Ovary (tissue), 3 donors: ENCODE data around the gene CENPL.
"Not testable (repeated sequence)": the region's sequence is repeated elsewhere in the genome, so short reads cannot be mapped to it uniquely, and the experiment has no call there.

Experiments used
- POLR2A ChIP-seq: fragments of 450-650 bp; IDR thresholded peaks from one replicate; pipeline ENCODE4 v1.6.1; 2017; ENCODE audit warnings: antibody characterized with exemption, mild to moderate bottlenecking, moderate library complexity
- TF ChIP-seq, protein P1 (sequence below), 3 donors: fragments of 450-650 bp in 2 of 3; fragments of 200-600 bp in 1 of 3; IDR thresholded peaks; one replicate each; pipeline versions ENCODE4 v1.5.1 to v1.8.0; 2016 to 2022; ENCODE audit warnings: antibody characterized with exemption in 3 of 3, mild to moderate bottlenecking in 1 of 3
- donor health status: DM: no; HTN: no; CAD: no.

DNA sequence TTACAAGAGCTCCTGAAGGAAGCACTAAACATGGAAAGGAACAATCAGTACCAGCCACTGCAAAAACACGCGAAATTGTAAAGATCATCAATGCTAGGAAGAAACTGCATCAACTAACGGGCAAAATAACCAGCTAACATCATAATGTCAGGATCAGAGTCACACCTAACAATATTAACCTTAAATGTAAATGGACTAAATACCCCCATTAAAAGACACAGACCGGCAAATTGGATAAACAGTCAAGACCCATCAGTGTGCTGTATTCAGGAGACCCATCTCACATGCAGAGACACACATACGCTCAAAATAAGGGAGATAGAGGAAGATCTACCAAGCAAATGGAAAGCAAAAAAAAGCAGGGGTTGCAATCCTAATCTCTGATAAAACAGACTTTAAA is 11.0 kb downstream of the CENPL start:
- TF ChIP-seq, protein P1, sequence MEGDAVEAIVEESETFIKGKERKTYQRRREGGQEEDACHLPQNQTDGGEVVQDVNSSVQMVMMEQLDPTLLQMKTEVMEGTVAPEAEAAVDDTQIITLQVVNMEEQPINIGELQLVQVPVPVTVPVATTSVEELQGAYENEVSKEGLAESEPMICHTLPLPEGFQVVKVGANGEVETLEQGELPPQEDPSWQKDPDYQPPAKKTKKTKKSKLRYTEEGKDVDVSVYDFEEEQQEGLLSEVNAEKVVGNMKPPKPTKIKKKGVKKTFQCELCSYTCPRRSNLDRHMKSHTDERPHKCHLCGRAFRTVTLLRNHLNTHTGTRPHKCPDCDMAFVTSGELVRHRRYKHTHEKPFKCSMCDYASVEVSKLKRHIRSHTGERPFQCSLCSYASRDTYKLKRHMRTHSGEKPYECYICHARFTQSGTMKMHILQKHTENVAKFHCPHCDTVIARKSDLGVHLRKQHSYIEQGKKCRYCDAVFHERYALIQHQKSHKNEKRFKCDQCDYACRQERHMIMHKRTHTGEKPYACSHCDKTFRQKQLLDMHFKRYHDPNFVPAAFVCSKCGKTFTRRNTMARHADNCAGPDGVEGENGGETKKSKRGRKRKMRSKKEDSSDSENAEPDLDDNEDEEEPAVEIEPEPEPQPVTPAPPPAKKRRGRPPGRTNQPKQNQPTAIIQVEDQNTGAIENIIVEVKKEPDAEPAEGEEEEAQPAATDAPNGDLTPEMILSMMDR (IDR thresholded peaks at IDR 0.05) = not testable (repeated sequence)
- TF ChIP-seq POLR2A = not testable (repeated sequence)
